ENCODE results near the gene PRMT6. TPM values are rescaled to one million over a fixed set of nuclear protein-coding genes. Genes with fewer than 3 reads are reported as not detected.

Gene PRMT6
- total RNA-seq, result 21.1 to 23.1 TPM (median 22.3 TPM) in 3 replicates

- no peak for TF ChIP-seq CTCF (IDR thresholded peaks at IDR 0.05; ENCODE audit: unreplicated experiment)
- peak; percentile 56 to 76 for DNase-seq (ENCODE audit: low spot score in 2 of 2, unreplicated experiment in 2 of 2)
- Mint-ChIP-seq H3K9me3 (no peaks in the 10 kb centered on the region), H3K27me3 (ENCODE audit: low read depth) (no peaks in the 10 kb centered on the region), H3K27ac (peak within 1 kb of the TSS; percentile 94), H3K4me3 (peak within 1 kb of the TSS; percentile 96), H3K4me1 (peaks cover 20% of the 10 kb centered on the region), H3K36me3 (peaks cover 6% of the 10 kb centered on the region)
Measured at GRCh38 chr1:107056426-107057196, at the start of gene PRMT6. PRMT6 (plus strand) TSS chr1:107056674; CDS start chr1:107056716, 42 bp downstream.

GRCh38 chr1:107009281-107009680, 47.2 kb upstream of the PRMT6 start:
- Mint-ChIP-seq H3K27me3 (ENCODE audit: low read depth) (peaks cover 7% of the 10 kb centered on the region), H3K4me3 (no peak overlapping the region)

GRCh38 chr1:107010582-107010981, 45.9 kb upstream of the PRMT6 start:
- H3K27me3 Mint-ChIP-seq (ENCODE audit: low read depth), result peaks cover 11% of the 10 kb centered on the region
- no peaks in the 10 kb centered on the region for H3K36me3 Mint-ChIP-seq
- H3K4me3 Mint-ChIP-seq, result no peak overlapping the region
- TF ChIP-seq CTCF (IDR thresholded peaks at IDR 0.05; ENCODE audit: unreplicated experiment), result no peak
- H3K27ac Mint-ChIP-seq, result no peak overlapping the region
- no peaks in the 10 kb centered on the region for H3K9me3 Mint-ChIP-seq
- no peaks in the 10 kb centered on the region for H3K4me1 Mint-ChIP-seq
- no peak for DNase-seq (ENCODE audit: low spot score in 2 of 2, unreplicated experiment in 2 of 2)

More at GRCh38 chr1:107009281-107009680, 47.2 kb upstream of the PRMT6 start:
- no peaks in the 10 kb centered on the region for H3K4me1 Mint-ChIP-seq
- no peak overlapping the region for H3K27ac Mint-ChIP-seq
- no peak for DNase-seq (ENCODE audit: low spot score in 2 of 2, unreplicated experiment in 2 of 2)
- TF ChIP-seq CTCF (IDR thresholded peaks at IDR 0.05; ENCODE audit: unreplicated experiment), result no peak
- no peaks in the 10 kb centered on the region for H3K36me3 Mint-ChIP-seq
- H3K9me3 Mint-ChIP-seq, result no peaks in the 10 kb centered on the region

- H3K27ac Mint-ChIP-seq, result no peak overlapping the region
- no peaks in the 10 kb centered on the region for H3K9me3 Mint-ChIP-seq
- H3K4me3 Mint-ChIP-seq, result no peak overlapping the region
- no peaks in the 10 kb centered on the region for H3K36me3 Mint-ChIP-seq
- H3K27me3 Mint-ChIP-seq (ENCODE audit: low read depth), result peaks cover 10% of the 10 kb centered on the region
- H3K4me1 Mint-ChIP-seq, result no peaks in the 10 kb centered on the region
- TF ChIP-seq CTCF (IDR thresholded peaks at IDR 0.05; ENCODE audit: unreplicated experiment), result no peak
- DNase-seq (ENCODE audit: low spot score in 2 of 2, unreplicated experiment in 2 of 2), result no peak
Measured at GRCh38 chr1:107016376-107016978, 40.0 kb upstream of the PRMT6 start.

- no peaks in the 10 kb centered on the region for H3K4me1 Mint-ChIP-seq
- peaks cover 11% of the 10 kb centered on the region for H3K27me3 Mint-ChIP-seq (ENCODE audit: low read depth)
- H3K9me3 Mint-ChIP-seq, result no peaks in the 10 kb centered on the region
- H3K36me3 Mint-ChIP-seq, result no peaks in the 10 kb centered on the region
- no peak overlapping the region for H3K27ac Mint-ChIP-seq
- no peak for TF ChIP-seq CTCF (IDR thresholded peaks at IDR 0.05; ENCODE audit: unreplicated experiment)
- H3K4me3 Mint-ChIP-seq, result no peak overlapping the region
- DNase-seq (ENCODE audit: low spot score in 2 of 2, unreplicated experiment in 2 of 2), result no peak
Measured at GRCh38 chr1:107018445-107018844, 38.0 kb upstream of the PRMT6 start.
